HUDEP-2 (cell line): ENCODE measurements around the gene RAB11FIP4.

Source experiments
- DNase-seq, 76 experiments: peaks; one replicate each; lab custom pipeline; 2025; ENCODE audit not compliant: unreplicated experiment in 76 of 76; lab: John Stamatoyannopoulos, UW

Gene RAB11FIP4

DNA sequence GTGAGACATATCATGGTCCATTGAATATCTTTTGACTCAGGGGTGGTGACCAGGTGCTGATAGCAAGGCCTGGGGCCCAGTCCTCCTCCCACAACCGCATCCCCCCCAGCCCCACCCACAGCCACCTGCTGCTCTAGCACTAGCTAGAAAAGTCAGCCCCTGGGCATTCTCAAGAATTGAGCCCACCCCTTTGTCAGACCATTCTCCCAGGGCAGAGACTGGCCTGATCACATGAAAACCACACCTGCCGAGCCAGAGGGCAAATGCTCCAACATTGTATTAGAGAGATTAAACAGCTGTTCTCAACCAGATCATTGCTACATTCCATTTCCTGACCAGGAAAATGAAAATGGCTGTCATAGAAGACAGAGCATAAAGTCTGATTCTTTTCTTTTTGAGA, 62.4 kb downstream of the RAB11FIP4 start:
- DNase-seq, result no peak

DNA sequence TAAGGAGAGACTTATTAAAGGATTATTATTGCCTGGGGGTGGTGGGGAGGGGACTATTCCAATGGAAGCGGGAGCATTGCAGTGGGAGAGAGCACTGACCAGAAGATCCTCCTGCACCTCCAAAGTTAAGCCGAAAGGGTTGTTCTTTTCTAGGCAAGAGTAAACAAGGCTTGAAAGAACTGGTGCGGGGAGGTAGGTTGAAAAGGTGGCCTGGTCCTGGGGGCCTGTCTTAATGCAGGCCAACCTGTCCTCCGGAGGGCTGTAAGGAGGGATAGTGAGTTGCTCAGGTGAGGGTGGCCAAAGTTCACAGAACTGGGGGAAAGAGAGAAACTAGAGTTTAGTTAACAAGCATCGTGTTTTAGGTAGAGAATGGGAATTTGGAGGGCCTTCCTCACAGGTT, 65.3 kb downstream of the RAB11FIP4 start:
- no peak for DNase-seq

DNA sequence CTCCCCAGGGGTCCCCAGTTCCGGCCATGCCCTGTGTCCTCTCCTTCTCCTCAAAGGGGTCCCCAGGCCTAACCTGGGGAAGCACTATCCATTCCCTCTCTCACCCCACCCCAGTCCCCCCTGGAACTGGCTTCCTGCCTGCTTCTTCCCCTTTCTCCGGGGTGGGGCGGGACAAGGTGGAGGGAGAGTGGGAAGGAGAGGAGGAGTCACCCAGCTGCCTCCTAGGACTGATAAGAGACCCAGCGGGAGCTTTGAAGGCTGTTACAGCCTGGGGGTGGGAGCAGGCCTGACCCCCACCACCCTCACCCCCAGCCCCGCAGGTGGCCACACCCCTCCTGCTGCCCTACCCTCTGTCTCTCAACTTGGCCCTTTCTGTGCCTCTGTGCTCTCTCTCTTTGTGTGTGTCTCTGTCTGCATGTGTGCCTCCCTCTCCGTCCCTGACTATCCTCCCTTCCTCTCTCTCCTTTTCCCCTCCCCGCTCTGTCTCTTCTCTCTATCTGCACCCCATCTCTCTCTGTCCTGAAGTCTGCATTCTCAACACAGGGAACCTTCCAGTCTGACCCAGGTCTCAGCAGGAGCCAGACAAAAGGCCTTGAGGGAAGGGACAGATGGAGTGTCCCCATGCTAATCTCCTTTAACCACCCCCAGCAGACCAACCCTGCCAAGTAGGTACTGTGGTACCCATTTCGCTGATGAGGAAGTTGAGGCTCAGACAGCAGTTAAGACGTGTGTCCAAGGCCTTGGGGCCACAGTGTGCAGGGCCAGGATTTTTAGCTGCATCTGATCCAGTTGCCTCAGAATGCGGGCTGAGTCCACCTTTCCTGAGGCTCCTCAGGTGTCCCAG, 66.1 kb downstream of the RAB11FIP4 start:
- no peak for DNase-seq

DNA sequence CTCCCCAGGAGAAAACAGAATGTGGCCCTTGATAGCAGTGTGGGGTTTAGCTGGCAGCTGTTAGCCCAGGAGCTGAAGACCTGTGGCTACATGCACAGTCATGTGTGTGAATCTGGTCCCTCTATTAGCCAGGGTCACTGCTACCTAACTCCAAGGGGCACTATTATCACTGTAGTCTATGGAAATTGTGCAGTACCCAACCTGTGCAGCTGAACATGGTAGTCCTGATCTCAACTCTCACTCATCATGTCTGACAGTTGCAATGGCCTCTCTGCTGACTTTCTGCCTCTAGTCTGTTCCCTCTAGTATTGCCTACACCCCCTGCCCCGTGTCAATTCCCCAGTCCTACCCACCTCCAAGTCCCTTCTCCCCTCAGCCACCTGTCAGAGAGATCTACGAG, 67.4 kb downstream of the RAB11FIP4 start:
- DNase-seq, result no peak

DNA sequence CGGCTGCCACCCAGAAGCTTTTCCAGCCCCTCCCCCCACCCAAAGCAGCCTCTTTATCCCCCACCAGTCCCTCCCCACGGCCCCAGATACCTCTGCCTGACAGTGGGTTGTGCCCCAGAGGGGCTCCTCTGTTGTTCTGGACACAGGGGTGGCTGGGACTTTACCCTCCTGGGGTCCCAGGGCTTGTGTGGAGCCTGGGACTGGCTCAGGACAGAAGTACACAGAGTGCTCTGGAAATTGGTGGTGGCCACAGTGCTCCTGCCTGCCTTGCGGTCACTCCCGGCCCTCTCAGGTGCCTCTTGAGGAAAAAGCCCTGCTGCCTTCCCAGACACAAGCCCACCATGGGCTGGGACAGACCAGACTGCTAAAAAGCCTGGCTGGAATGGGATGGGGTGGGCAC, 68.2 kb downstream of the RAB11FIP4 start:
- no peak for DNase-seq

DNA sequence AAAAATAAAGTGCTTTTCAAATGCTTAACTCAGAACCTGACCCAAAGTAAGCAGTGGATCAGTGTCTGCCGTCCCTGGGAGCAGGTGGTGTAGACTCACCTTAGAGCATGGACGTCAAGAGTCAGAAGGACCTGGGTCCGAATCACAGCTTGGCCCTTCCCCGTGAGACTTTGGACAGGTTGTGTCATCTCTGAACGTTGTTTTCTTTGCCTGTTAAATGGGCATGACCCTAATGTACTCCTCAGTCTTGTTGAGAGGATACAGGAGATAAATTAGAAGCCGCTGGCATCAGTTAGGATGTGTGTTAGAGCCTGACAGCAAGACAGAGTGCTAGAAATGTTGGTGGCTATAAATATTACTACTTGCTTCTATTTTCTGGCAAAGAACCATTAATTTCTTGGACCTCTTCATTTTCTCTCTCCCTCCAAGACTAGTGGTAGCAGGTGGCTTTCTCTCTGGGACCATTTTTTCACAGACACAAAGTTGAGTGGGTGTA, 68.8 kb downstream of the RAB11FIP4 start:
- DNase-seq, result no peak

DNA sequence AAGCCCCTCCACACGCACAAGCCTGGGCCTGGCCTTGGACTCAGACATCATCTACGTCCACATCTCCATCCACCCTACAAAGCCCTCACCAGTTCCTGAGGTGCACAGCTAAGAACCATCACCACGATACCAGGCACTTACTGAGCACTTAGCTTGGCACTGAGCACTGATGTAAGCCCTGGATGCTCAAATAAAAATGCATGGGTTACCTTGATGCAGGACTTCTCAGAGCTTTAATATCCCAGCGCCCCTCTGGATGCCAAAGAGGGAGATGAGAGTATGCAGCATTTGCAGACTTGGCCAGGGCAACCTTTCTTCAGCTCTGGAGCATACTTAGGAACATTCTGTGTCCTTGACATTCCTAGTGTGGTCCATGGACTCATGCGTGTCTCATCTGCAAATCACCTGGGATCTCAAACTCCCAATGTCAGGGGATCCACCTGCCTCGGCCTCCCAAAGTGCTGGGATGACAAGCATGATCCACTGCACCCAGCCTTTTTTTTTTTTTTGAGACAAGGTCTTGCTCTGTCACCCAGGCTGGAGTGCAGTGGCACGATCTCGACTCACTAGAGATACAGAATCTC, 69.8 kb downstream of the RAB11FIP4 start:
- DNase-seq, result no peak

DNA sequence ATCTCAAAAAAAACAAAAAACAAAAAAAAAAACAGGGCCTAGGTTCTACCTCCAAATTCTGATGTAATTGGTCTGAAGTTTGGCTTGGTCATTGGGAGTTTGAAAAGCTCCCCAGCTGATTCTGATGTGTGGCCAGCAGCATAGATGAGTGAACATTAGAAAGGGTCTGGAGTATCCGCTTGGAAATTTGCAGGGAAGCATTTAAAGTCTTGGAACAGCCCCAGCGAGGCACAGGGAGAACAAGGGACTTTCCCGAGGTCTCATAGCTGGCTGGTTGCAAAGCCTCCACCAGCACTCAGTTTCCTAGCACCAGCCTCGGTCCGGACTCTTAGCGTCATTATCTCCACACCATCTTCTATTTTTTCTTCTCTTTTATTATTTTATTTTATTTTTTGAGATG, 70.8 kb downstream of the RAB11FIP4 start:
- DNase-seq, result no peak

DNA sequence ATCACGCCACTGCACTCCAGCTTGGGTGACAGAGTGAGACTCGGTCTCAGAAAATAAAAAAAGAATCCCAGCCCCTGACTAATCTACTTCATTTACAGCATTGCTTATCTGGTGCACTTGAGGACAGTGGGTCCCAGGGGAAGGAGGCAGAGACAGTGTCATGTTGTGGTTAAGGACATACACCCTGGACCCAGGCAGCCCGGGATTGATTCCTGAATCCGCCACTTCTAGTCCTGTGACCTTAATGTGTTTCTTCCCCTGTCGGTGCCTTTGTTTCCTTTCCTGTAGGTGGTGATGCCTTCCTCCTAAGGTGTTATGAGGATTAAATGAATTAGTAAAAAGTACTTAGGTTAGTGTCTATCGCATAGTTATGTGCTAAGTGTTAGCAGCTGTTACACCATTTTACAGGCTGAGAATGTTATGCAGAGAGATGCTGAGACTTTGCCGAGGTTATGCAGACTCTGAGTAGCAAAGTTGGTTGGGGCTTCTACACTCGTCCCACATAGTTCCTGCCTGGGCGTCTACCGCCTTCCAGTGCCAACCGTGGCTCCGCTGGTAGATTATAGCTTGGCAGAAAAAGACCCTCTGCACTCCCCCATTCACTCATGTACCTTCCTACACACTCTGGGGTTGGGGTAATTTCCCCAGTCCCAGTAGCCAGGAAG, 74.8 kb downstream of the RAB11FIP4 start:
- DNase-seq, result no peak

DNA sequence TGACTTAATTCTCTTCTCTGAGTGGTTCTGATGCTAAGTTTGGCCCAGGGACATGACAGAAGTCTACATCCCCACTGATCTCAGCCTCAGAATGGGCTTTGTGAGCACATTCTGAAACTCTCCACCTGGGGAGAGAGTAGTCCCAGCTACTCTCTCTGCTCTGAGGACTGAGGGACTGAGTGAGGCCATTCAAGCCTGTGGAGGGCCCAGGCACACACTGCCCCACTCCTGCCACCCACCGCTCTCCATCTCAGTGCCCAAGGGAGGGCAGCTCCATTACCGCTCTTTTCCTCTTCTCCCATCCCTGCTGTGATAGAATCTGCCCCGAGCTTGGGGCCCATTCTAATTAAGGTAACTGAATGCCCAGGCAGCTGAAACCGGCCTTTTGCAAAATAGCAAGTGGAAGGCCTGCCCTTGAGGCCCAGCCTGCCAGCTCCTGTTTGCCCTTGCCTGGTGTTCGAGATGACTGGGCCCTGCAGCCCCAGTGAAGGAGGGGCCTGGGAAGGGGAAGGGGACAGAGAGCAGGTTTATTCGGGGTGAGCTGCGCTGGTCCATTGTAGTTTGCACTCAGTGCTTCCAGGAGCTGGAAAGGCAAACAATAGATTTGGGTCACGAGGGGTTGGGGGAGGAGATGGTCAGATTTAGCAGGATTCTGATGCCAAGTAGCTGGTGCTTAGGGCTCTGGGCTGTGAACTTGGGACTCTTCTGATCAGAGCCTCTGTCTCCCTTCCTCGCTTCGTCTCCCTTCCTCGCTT, 76.2 kb downstream of the RAB11FIP4 start:
- DNase-seq, result no peak

DNA sequence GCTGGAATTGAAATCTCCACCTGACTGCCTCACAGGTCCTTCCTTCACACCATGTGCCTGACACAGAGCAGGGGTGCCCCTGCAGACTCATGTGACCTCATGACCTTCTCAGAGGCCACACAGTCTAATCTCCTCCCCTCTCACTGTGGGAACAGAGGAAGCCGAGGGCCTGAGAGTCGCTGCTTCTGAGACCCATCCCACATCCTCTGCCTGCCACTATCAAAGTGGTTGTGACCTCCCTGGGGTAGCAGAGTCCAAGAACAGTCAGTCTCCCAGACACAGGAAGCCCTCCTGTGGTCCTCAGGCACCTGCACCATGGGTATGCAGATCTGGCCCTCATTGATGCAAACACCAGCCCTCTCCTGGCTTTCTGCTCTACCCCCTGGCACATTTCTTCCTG, 78.5 kb downstream of the RAB11FIP4 start:
- DNase-seq, result no peak

DNA sequence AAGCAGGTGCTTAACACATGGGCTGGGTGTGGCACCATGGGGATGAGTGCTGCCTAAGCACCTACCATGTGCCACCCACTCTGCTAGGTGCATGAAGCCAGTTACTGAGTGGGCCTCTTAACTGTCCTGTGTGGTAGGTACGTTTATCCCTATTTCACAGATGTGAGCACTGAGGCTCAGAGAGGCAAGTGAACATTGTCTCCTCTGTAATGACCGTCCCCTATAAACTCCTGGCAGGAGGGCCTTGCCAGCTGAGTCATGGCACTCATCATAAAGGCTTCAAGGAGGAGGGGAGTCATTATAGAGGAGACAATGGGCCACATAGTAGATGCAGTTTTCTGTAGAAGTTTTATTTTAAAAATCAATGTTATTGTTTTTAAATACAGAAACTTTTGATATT, 79.1 kb downstream of the RAB11FIP4 start:
- no peak for DNase-seq

DNA sequence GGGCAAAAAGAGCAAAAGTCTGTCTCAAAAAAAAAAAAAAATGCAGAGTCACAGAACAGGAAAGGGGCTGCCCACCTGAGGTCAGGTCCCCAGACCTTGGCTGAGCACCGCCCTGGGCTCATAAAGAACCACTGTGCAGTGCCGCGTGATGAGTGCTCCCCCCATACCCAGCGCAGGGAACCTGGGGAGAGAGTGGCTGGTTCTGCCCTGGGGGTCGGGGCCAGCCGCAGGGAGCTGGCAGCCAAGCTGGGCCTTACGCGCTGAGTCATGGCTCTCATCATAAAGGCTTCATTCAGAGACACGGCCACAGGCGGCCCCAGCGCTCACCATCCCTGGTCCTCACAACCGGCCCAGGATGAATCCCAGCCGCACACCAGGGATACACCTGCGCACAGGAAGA, 80.7 kb downstream of the RAB11FIP4 start:
- no peak for DNase-seq

DNA sequence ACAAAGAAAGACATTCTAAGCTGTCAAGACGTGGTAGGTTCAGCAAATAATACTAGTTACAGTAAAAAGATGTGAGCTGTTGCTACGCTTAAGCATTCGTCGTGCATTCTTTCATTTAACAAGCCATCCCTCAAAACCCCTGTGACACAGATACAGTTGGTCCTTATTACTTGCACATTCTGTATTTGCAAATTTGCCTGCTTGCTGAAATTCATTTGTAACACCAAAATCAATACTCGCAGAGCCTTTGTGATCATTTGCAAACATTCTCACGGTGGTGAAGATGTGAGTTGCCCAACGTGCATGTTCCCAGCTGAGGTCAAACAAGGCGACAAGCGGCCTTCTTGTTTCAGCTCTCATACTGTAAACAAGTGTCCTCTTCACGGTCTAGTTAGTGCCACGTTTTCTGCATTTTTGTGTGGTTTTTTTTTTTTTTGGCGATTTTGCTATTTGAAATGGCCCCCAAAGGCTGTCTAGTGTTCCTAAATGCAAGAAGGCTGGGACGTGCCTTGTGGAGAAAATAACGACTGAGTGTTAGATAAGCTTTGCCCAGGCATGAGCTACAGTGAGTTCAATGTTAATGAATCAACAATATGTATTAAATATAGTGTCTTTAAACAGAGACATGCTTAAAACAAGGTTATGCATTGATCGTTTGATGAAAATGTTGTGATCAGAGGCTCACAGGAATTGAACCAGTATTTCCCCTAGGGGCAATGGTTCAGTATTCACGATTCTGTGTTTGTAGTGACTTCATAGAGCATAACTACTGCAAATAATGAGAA, 84.1 kb downstream of the RAB11FIP4 start:
- no peak for DNase-seq

DNA sequence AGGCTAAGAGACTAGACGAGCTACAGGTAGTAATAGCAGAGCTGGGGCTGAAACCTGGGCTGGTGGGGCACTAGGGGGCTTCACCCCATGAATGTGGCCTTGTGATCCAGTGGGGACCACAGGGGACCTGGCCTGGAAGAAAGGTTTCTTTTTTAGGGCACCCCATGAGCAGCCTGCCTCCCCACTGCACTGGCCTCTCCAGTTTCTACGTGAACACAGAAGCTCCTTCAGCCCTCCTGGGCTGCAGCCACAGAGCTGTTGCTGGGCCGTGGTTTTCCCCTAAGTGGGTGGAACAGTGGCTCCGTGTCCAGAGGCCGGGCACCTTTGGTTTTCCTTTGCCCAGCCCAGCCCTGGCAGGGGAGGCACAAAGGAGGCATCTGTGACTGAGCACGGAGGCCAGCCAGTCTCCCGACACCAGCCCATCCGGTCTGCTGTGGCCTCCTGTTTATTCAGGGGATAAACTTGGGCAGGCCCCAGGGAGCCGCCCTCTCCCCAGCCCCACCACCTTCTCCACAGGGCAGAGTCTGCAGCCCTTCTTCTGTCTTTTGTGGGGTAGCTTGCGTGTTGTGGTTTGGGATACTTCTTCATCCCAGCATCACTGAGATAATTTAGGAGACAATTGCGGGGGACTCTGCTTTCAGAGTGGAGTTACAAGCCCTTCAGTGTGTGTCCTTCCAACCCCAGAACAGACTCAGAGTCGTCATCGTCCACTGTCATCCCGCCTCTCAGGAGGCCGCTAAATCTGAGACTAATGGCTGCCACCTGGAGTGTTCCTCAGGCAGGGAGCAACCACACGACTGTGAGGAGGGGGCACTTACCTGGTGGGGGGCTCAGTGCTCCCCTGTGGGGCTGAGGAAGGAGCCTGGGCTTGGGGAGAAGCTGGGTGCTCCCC, 85.3 kb downstream of the RAB11FIP4 start:
- DNase-seq, result no peak

DNA sequence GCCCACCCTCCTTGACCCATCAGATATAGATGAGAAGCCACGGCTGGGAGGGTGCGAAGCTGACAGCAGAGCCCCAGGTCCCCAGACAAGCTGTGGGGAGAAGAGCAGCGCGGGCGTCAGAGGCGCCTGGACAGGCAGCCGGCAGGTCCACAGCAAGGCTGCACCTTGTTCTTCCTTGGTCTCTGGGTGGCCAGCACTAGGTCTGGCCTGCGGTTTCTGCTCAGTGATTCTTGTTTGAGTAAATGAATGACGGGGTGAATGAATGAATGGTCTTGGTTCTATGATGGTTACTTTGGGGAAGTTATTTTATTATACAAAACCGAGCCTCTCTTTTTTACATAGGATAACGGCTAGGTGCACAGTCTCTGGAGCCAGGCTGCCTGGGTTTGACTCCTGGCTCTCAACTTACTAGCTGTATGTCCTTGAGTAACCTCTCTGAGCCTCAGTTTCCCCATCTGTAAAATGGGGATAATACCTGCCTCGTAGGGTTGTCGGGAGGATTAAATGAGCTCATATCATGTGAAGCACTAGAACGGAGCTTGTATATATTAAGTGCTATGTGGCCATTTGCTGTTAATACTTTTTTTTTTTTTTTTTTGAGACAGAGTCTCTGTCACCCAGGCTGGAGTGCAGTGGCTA, 86.1 kb downstream of the RAB11FIP4 start:
- DNase-seq, result no peak

DNA sequence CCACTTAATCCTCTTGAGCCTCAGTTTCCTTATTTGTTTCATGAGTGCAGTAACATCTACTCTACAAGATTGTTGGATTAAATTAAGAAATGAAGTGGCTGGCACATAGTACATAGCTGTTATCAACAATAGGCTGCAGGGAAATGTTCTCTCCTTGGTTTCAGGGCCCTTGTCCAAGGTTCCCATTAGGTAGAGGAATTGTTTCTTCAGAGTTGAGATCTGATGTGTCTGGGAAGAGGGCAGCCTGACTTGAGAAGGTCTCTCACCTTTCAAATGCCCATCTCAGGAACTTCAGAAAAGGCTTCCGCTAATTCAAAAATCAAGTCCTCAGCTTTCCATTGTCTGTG, 87.6 kb downstream of the RAB11FIP4 start:
- DNase-seq, result no peak

DNA sequence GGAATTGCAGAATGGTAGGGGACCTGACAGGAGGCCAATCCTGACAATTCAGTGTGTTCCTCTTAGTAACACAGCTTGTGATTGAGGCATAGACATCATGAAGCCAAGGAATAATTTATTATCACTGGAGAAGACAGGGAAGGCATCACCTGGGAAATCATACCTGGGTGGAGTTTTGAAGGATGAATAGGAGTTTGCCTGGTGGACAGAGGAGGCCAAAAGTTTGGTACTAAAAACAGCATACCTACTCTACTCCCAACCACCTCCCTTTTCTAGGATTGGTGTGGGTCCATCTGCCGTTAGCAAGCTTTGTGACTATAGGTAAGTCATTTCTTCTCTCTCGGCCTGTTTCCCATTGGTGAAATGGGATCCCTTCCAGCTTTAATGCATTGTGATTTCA, 88.0 kb downstream of the RAB11FIP4 start:
- no peak for DNase-seq

DNA sequence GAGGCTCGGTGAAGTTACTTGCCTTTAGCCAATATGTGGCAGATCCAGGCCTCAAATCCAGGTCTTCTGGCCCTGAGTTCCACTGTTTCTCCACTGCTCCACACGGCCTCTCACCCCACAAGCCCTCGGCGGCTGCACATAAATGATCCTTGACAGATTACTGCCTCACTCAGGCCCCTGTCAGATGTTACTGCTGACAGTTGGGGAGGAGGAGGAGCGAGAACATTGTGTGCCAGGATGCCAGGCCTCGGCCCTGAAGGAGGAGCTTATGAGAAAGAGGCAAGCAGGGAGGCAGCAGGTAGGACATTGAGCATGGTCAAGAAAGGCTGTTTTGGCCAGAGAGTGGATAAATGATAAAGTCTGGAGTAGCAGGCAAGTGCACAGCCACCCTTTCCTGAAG, 88.6 kb downstream of the RAB11FIP4 start:
- peak in 24 of 76 experiments; percentile 6 to 65 (median 39) for DNase-seq
